ENCODE measurements around the gene TDRD1.

TDRD1 gene

DNA sequence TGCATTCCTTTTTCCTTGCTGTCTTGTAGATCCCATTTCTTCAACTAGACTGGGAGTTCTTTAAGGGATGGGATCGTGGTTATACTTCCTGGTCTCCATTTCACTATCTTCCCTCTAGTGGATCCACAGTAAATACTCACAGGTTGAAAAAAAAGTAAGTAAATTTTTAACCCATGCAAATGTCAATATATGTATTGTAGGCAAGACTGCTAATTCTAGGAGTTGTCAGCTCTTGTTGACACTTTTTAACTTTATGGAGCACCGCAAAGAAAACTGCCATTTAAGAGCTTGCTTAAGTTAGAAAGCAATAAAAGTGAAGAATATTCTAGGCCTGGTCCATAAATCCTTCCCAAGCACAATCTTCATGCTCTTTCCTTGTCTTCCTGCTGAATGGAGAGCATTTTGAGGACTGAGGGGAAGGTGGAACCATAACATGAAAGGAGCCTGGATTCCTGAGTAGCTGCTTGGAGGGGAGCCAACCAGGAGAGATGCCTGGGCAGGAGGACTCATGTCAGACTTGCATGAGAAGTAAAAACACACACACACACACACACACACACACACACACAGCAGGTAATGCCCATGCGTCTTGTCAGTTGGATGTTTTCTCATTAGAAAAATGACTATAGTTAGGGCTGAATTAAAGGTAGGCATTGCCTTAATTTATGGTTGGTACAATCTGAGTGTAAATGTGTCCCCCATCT lies 92.1 kb downstream of the TDRD1 start:
- DNase-seq, result no peak

DNA sequence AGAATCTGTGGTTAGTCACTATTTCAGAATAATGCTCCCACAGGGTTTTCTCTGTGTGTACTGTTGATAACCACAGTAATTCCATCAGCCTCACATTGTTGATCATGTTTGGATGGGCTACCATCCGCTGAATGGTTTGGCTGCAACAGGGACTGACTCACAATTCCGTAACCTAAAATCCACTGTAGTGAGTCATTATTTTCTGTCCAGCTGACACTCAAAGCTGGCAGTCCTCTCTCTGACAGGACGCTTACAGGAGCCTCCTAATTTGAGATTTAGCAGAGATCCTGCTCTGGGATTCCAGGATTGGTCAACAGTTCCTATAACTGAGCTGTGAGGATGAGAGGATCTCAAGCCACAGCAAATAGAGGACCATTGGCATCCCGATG lies 92.6 kb downstream of the TDRD1 start:
- DNase-seq, result no peak

DNA sequence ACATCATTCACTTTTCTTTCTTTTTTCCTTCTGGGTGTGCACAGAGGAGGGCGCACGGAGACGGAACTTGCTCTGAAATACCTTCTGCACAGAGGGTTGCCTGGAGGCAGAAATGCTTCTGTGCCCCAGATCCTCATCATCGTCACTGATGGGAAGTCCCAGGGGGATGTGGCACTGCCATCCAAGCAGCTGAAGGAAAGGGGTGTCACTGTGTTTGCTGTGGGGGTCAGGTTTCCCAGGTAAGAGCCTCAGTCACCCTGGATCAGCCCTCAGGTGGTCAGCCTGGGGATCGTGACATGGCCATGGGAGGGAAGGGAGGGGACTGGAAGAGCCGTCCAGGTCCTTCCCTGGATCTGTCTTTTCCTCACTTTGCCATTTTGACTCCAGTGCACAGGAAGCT lies 93.5 kb downstream of the TDRD1 start:
- no peak for DNase-seq

DNA sequence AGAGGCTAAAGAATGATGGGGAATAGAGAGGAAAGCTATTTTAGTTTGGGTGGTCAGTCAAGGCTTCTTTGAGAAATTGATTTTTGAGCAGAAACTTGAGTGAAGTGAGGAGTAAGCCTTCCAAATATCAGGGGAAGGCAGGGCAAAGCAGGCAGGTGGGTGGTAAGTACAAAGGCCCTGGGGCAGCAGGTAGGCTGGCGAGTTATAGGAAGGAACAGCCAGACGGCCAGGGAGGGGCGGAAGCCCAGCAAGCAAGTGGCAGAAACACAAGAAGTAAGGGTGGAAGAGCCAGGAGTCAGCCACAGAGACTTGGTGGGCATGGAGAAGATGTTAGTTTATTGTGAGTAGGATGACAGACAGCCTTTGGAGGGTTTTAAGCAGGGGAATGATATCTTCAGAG lies 94.8 kb downstream of the TDRD1 start:
- no peak for DNase-seq

DNA sequence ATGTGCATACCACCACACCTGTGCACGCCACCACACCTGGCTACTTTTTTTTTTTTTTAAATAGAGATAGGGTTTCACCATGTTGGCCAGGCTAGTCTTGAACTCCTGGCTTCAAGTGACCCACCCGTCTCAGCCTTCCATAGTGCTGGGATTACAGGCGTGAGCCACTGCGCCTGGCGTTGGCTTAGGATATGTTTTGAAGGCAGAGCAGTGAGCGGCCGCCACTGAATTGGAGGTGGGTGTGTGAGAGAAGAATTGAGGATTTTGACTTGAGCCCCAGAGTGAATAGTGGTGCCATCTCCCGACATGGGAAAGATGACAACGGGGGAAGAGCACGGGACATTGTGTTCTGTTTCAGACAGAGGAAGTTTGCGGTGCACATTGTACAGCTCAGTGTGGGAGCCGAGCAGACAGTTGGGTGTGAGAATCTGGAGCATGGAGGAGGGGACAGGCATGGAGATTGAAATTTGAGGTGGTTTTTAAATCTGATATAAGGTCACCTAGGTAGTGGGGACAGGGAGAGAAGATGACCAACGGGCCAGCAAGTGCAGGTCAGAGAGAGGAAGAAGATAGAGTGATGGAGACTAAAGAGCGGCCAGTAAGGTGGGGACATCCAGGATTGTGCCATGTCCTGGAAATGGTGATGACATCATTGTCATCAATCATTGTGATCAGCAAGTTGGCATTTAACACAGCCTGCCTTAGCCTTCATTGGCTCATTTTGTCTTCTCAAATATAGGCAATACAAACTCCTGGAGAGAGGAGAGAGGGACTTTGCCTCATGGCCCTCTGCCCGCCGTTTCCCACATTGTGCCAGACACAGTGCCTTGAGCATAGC lies 95.7 kb downstream of the TDRD1 start:
- no peak for DNase-seq

DNA sequence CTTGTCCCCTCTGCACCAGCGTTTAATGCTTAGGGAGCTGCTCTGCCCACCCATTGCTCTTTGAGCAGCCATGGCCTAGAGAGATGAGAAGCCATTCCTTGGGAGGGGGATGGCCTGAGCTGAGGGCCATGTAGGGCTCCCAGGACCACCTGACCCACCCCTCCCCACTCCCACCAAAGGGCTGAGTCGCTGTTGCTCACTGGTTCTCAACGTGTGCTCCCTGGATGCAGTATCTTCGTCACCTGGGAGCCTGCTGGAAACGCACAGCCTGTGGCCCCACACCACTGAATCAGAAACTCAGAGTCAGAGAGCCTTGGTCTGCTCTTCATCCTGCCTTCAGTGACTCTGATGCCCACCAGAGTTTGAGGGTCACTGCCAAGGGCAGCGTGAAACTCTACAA lies 96.9 kb downstream of the TDRD1 start:
- DNase-seq, result no peak

DNA sequence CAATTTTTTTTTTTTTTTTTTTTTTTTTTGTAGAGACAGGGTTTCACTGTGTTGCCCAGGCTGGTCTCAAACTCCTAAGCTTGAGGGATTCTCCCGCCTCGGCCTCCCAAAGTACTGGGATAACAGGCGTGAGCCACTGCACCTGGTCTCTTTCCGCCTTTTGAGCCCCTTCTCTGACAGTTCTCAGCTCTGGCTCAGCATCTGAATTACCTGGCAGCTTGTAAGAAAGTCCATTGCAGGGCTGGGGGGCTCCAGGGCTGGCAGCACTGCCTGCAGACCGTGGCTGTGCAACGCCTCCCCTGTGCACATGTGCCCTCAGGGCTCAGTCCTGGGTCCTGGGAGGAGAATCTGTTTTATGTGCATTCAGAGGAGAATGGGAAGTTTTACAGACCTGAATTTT lies 97.5 kb downstream of the TDRD1 start:
- no peak for DNase-seq

DNA sequence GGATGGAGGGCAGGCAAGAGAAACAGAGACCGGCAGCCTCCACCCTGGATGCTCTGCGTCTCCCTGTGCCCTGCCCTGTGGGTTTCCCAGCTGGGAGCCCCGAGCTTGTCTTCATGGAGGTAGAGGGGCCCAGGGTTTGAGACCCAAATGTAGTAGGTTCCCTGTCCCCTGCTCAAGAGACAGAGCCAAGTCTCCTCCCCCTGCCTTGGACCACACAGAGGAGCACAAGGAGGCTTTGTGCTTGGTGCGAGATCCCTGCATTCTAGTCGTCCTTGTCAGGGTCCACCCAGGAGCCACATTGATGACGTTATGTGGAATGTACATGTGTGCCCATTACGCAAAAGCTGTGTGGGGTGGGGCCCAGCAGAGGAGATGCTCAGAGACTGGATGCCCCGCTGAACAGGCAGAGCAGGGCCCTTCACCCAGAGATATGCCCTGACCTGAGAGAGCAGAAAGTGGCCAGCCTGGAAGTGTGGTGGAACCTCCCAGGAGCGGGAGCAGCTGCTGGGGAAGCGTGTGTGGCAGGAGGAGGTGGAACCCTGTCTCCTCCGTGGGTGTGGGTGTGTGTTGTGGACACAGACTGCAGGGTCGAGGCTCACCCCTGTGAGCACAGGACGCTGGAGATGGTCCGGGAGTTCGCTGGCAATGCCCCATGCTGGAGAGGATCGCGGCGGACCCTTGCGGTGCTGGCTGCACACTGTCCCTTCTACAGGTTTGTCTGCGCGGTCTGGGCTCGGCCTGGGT lies 99.2 kb downstream of the TDRD1 start:
- DNase-seq, result no peak

DNA sequence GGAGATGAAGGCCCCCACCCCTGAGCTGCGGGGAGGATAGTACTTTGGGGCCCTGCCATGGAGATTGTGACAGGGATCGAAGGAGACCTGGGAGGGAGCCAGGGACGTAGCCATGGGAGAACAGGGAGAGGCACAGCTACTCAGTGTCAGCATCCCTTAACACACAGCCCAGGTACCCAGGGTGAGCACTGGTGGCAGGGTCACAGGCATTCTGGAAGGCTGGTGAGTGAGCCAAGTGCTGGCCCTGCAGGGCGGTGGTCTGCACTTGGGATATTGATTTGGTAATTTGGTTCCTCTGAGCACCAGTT lies 99.7 kb downstream of the TDRD1 start:
- DNase-seq, result no peak

DNA sequence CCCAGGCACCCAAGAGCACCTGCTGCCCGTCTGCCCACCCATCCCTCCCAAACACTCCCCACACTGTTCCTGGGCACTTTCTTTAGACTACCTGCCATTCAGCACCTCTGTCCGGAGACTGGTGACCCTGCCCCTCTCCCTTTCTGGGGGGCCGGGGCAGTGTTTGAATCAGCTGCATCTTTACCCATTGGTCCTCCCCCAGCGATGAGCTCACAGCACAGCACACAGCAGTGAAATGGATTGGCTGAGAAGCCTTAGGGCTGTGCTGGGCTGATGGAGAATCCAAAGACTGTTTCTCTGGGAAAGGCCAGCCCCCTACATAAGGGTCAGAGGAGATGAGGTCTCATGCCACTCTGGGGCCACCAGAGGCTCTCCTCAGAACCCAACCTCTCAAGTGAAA lies 100.1 kb downstream of the TDRD1 start:
- no peak for DNase-seq

DNA sequence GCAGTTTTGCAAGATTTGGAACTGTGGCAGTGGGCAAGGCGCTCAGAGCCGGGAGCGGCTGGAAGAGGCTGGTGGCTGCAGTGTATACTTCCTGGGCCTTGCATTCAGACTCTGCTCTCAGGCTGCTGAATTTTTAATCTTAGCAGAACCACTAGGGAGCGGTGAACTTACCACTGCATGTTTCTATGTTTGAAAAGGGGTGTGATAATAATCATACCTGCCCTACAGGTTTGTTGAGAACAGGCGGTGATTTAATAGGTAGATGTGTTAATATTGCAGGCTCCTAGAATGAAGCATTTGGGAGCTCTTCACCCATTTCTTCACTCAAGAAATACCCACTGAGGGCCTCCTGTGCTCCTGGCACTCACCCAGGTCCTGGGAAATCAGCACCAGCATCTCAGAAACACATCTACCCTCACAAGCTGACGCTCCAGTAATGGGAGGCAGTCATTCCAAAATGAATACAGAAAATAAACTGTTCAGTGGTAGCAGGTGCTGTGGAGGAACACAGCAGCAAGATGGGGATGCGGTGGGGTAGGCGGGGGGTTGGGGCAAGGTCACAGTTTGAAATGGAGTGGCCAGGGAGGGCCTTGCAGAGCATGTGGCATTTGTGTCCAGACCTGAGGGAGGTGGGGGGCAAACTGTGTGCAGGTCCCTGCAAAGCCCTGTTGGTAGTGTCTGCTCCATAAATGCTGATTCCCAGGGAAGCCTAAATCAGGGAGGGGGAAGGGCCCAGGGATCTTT lies 100.9 kb downstream of the TDRD1 start:
- no peak for DNase-seq

DNA sequence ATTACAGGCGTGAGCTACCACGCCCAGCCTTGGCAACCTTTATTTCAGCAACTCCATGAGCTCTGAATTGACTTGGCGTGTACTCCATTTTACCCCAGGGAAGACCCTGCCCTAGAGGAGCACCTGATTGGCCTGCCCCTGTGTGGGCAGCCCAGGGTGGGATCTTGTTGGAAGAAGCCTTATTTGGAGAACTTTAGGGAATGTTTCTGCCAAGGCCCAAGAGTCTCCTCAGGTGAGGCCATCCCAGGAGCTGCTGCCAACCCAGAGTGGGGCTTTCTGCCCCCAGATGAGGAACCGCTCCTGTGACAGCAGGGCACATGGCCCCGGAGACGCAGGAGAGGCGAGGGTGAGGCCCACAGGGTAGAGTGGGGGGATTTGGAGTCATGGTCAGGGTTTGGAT lies 101.9 kb downstream of the TDRD1 start:
- DNase-seq, result no peak

DNA sequence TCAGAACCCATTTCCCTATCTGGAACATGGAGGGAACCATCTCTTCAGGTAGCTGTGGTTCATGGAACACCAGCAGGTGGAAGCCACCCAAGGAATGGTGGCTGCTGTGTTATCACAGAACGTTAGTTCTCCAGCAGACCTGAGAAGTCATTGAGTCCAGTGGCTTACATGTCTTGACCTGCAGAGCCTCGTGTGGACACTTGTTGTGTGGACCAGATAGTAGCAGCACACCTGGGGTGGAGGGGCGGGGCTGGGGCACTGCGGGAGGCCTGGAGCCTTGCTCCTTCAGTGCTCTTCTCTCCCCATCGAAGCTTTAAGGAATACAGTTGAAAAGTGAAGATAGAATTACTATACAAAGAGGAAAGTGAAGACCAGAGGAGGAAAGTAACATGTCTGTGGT lies 102.3 kb downstream of the TDRD1 start:
- DNase-seq, result no peak

Measured in NCI-H1694 treated with DMSO at 0.1 percent for 48 hours (cell line).